HFFc6 (cell line): ENCODE results near the gene CEP170B. TPM values are rescaled to one million over a fixed set of nuclear protein-coding genes. Genes with fewer than 3 reads are reported as not detected.
A peak's percentile ranks its signal among the peaks of the same experiment; 100 is the strongest.

Source experiments
- DNase-seq: peaks from one replicate; pipeline ENCODE4 v3.0.0-alpha.2; 2018
- H3K27ac Mint-ChIP-seq: 2 replicates; pipeline ENCODE4 v1.8.0; 2020; ENCODE audit warnings: mild to moderate bottlenecking, mixed read lengths
- H3K27me3 Mint-ChIP-seq: 2 replicates; pipeline ENCODE4 v1.8.0; 2021; ENCODE audit warnings: mild to moderate bottlenecking, moderate library complexity, mixed read lengths; ENCODE audit not compliant: insufficient read depth
- H3K36me3 Mint-ChIP-seq: 2 replicates; pipeline ENCODE4 v1.8.0; 2021; ENCODE audit warnings: low read depth, mixed read lengths
- H3K4me1 Mint-ChIP-seq: 2 replicates; pipeline ENCODE4 v1.8.0; 2020; ENCODE audit warnings: low read depth, mixed read lengths
- H3K4me3 Mint-ChIP-seq: 2 replicates; pipeline ENCODE4 v1.8.0; 2020; ENCODE audit warnings: mild to moderate bottlenecking, moderate library complexity, mixed read lengths
- H3K9me3 Mint-ChIP-seq: 2 replicates; pipeline ENCODE4 v1.8.0; 2020; ENCODE audit warnings: mild to moderate bottlenecking, mixed read lengths
- CTCF ChIP-seq: fragments of 200-600 bp; sonication (generic); IDR thresholded peaks from 2 replicates; pipeline ENCODE4 v1.5.0; 2021; ENCODE audit warnings: antibody characterized with exemption, mild to moderate bottlenecking
- total RNA-seq, 6 experiments: library from RNA; stranded (reverse); fragmentation: NEBNext Ultra II Directional; extraction: Animal tissue kit (Norgen Biotek cat#: 25700); gene quantifications; 2 replicates in 1 of 6; 3 replicates in 5 of 6; pipeline ENCODE4 v1.2.3, GENCODE V29; 2021

CEP170B gene
- total RNA-seq, 6 experiments from 2014 or later = 29.9 to 34.9 (median 32.0) TPM

DNA sequence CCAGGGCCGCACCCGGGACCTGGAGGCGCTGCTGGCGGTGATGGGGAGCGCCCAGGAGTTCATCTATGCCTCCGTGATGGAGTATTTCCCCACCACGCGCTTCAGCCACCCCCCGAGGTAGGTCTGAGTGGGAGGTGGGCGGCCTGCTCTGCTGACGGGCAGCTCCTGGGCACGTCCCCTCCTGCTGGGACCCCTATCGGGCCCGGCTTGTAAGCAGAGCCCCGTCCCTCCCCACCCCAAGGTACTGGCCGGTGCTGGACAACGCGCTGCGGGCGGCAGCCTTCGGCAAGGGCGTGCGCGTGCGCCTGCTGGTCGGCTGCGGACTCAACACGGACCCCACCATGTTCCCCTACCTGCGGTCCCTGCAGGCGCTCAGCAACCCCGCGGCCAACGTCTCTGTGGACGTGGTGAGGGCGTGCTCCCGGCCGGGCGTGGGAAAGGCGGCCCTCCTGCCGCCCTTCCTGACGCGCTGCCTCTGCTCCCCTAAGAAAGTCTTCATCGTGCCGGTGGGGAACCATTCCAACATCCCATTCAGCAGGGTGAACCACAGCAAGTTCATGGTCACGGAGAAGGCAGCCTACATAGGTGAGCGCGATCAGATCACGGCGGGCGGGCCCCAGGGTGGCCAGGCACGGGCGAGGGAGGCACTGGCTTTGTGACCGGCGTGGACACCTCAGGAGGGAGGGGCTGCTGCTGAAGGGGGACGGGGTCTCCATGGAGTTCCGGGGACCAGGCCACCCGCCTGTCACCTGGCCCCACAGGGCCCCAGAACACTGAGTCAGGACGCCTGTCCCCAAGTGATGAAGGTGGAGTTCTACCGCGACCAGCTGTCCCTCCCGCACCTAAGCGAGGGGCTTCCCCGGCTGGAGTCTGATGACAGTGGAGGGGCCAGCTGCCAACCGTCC, 67.0 kb downstream of the CEP170B start:
- H3K27ac Mint-ChIP-seq = no peak overlapping the region
- H3K4me1 Mint-ChIP-seq = 0 out of 2 replicates have a peak, but pooled peaks cover 5% of the 10 kb centered on the region
- no peak for TF ChIP-seq CTCF
- DNase-seq = no peak
- H3K9me3 Mint-ChIP-seq = no peaks in the 10 kb centered on the region
- H3K36me3 Mint-ChIP-seq = no peaks in the 10 kb centered on the region
- peaks cover 4% of the 10 kb centered on the region for H3K27me3 Mint-ChIP-seq
- no peak overlapping the region; the same call in 1 of the 2 replicates for H3K4me3 Mint-ChIP-seq

DNA sequence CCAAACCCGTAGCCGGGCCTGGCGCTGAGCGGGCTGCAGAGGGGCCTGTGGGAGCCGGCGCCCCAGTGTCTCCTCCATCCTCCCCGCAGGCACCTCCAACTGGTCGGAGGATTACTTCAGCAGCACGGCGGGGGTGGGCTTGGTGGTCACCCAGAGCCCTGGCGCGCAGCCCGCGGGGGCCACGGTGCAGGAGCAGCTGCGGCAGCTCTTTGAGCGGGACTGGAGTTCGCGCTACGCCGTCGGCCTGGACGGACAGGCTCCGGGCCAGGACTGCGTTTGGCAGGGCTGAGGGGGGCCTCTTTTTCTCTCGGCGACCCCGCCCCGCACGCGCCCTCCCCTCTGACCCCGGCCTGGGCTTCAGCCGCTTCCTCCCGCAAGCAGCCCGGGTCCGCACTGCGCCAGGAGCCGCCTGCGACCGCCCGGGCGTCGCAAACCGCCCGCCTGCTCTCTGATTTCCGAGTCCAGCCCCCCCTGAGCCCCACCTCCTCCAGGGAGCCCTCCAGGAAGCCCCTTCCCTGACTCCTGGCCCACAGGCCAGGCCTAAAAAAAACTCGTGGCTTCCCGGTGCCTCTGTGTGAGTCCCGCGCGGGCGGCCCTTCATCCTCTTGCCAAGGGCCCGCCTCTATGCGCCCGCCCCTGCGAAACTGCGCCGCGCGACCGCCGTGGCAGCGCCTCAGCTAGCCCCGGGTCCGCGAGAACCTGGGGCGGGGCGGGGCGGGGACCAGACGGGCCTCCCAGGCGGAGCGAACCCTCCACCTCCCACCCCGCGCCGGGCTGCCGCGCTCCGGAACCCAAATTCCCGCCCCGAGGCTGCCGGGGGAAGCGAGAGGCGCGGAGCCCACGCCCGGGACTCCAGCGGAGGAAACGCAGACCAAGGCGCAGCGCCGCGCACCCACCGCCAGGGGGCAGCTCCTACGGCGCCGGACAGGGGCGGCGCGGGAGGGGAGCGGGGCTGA, 67.9 kb downstream of the CEP170B start:
- Mint-ChIP-seq H3K27ac (peak overlapping the region; percentile 46; the same call in 1 of the 2 replicates), H3K27me3 (peaks cover 4% of the 10 kb centered on the region)
- peak; percentile 81 for TF ChIP-seq CTCF

GRCh38 chr14:104933746-104934733, 69.0 kb downstream of the CEP170B start:
- H3K4me1 Mint-ChIP-seq = 0 out of 2 replicates have a peak, but pooled peaks cover 5% of the 10 kb centered on the region
- DNase-seq = no peak
- peaks cover 7% of the 10 kb centered on the region for H3K27me3 Mint-ChIP-seq
- H3K36me3 Mint-ChIP-seq = peaks cover 9% of the 10 kb centered on the region
- H3K4me3 Mint-ChIP-seq = peak overlapping the region; percentile 70
- TF ChIP-seq CTCF = no peak
- H3K27ac Mint-ChIP-seq = peak overlapping the region; percentile 4; the same call in 1 of the 2 replicates
- no peaks in the 10 kb centered on the region for H3K9me3 Mint-ChIP-seq

More for the DNA sequence above, 67.9 kb downstream of the CEP170B start:
- 0 out of 2 replicates have a peak, but pooled peaks cover 5% of the 10 kb centered on the region for H3K4me1 Mint-ChIP-seq
- peaks cover 3% of the 10 kb centered on the region for H3K36me3 Mint-ChIP-seq
- peak overlapping the region; percentile 80 for H3K4me3 Mint-ChIP-seq
- peak; percentile 78 for DNase-seq
- H3K9me3 Mint-ChIP-seq = no peaks in the 10 kb centered on the region

GRCh38 chr14:104935026-104935650, 70.1 kb downstream of the CEP170B start:
- DNase-seq = no peak
- Mint-ChIP-seq H3K27ac (no peak overlapping the region; the same call in 1 of the 2 replicates), H3K4me1 (0 out of 2 replicates have a peak, but pooled peaks cover 5% of the 10 kb centered on the region), H3K27me3 (peaks cover 7% of the 10 kb centered on the region), H3K9me3 (no peaks in the 10 kb centered on the region), H3K4me3 (peak overlapping the region; percentile 70), H3K36me3 (peaks cover 9% of the 10 kb centered on the region)
- no peak for TF ChIP-seq CTCF
